ENCODE measurements around the gene STPG2.

STPG2 gene

GRCh38 chr4:97752599-97752998 is 390.7 kb downstream of the STPG2 start:
- TF ChIP-seq, protein P1, sequence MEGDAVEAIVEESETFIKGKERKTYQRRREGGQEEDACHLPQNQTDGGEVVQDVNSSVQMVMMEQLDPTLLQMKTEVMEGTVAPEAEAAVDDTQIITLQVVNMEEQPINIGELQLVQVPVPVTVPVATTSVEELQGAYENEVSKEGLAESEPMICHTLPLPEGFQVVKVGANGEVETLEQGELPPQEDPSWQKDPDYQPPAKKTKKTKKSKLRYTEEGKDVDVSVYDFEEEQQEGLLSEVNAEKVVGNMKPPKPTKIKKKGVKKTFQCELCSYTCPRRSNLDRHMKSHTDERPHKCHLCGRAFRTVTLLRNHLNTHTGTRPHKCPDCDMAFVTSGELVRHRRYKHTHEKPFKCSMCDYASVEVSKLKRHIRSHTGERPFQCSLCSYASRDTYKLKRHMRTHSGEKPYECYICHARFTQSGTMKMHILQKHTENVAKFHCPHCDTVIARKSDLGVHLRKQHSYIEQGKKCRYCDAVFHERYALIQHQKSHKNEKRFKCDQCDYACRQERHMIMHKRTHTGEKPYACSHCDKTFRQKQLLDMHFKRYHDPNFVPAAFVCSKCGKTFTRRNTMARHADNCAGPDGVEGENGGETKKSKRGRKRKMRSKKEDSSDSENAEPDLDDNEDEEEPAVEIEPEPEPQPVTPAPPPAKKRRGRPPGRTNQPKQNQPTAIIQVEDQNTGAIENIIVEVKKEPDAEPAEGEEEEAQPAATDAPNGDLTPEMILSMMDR (IDR thresholded peaks at IDR 0.05): no peak
- DNase-seq (ENCODE audit: low spot score): no peak
- no peak overlapping the region for H3K4me3 ChIP-seq
- H3K27ac ChIP-seq: no peak overlapping the region

DNA sequence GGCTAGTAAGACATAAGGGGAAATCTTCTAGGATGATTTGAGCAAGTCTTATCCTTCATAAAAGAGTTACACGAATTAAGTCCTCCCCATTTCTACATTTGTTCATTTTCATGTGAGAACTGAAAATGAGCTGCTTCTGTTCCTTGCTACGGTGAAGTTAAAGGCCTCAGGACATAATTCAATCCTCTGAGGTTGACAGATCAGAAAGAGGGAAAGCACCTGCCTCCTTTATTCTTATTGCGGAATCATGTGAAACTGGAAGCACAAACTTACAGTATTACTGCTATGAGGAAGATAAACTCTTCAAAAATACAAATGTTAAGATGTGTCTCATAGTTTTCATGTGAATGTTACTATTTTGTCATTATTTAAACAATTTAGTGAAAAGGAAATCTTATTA is 395.3 kb downstream of the STPG2 start:
- TF ChIP-seq, protein P1 (IDR thresholded peaks at IDR 0.05): no peak
- DNase-seq (ENCODE audit: low spot score): no peak
- Histone ChIP-seq H3K4me3 (no peak overlapping the region), H3K27ac (no peak overlapping the region)

DNA sequence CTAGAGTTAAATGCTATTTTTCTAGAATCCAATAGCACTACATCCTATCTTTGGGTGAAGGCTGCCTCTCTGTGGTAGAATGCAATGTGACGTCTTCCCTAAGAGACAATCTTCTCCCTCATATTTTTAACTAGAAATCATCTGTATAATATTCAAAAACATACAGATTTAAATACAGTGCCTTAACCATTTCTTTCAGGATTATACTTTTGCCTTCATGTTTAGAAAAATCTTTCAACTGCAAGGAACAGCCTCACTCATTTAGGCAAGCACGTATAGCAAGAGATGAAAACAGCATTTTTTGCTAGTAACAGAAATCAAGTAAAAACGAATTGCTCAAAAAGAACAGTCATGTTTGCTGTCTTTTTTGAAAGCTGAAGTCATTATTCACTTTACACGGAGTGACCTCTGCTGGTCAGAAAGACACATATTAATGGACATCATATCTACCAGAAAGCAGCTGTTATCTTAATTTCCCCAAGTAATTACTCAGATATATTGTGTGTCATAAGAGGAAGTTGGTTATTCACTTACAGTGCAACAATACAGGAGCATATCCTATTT is 422.3 kb downstream of the STPG2 start:
- TF ChIP-seq, protein P1 (IDR thresholded peaks at IDR 0.05): no peak
- Histone ChIP-seq H3K27ac (no peak overlapping the region), H3K4me3 (no peak overlapping the region)
- DNase-seq (ENCODE audit: low spot score): no peak

GRCh38 chr4:97691111-97691605 is 452.1 kb downstream of the STPG2 start:
- H3K4me3 ChIP-seq: no peak overlapping the region
- no peak overlapping the region for H3K27ac ChIP-seq
- DNase-seq (ENCODE audit: low spot score): no peak
- TF ChIP-seq, protein P1 (IDR thresholded peaks at IDR 0.05): no peak

GRCh38 chr4:97670703-97671269 is 472.5 kb downstream of the STPG2 start:
- Histone ChIP-seq H3K27ac (no peak overlapping the region), H3K4me3 (no peak overlapping the region)
- TF ChIP-seq, protein P1 (IDR thresholded peaks at IDR 0.05): no peak
- DNase-seq (ENCODE audit: low spot score): no peak

- TF ChIP-seq, protein P1 (IDR thresholded peaks at IDR 0.05): no peak
- Histone ChIP-seq H3K4me3 (no peak overlapping the region), H3K27ac (no peak overlapping the region)
- DNase-seq (ENCODE audit: low spot score): no peak
Observed at GRCh38 chr4:97665553-97665952, 477.7 kb downstream of the STPG2 start.

DNA sequence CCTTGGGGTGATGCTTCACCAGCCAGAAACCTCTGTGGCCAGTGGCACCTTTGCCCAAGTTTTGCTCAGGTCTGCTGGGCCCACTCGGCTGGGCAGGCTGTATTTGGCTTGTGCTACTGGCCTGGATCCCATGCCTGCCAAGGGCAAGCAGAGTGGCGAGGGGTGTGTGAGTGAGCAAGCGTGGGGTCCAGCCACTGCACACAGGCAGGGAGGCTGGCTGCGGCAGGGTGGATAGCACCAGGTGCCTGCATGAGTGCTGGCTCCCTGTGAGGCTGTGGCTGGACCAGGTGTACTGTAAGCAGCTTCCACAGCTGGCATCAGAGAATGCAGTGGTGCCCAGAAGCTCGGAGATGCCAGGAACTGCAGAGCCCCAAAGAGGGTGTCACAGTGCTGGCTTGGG is 478.5 kb downstream of the STPG2 start:
- no peak for DNase-seq (ENCODE audit: low spot score)
- TF ChIP-seq, protein P1 (IDR thresholded peaks at IDR 0.05): no peak
- no peak overlapping the region for H3K27ac ChIP-seq
- H3K4me3 ChIP-seq: no peak overlapping the region
